HG03039 (cell line): Measurements from ENCODE around the gene UBASH3A.

ENCODE experiments used
- ATAC-seq: cut with Tn5 transposase; IDR thresholded peaks from one replicate; pipeline ENCODE4 v1.9.1; 2021; ENCODE audit warnings: mild to moderate bottlenecking, moderate library complexity; ENCODE audit not compliant: unreplicated experiment

UBASH3A gene

GRCh38 chr21:42374864-42375499, 28.7 kb upstream of the UBASH3A start:
- no peak for ATAC-seq

DNA sequence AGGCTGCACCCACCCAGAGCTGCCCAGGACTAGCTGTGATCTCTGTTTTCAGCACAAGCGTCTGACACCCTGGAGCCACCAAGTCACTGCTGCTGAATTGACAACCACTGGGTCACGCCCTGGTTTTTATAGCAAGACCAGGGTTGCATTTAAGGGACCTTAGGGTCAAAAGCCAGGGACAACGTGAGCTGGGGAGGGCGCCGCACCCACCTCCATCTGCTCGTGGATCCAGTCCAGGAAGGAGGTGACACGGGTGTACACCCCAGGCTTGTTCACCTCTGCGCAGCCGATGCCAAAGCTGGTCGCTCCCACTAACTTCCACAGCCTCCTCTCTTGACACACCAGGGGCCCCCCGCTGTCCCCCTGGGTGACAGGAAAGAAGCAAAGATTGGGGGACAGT, 28.2 kb upstream of the UBASH3A start:
- ATAC-seq, result no peak

GRCh38 chr21:42375966-42376337, 27.8 kb upstream of the UBASH3A start:
- no peak for ATAC-seq

DNA sequence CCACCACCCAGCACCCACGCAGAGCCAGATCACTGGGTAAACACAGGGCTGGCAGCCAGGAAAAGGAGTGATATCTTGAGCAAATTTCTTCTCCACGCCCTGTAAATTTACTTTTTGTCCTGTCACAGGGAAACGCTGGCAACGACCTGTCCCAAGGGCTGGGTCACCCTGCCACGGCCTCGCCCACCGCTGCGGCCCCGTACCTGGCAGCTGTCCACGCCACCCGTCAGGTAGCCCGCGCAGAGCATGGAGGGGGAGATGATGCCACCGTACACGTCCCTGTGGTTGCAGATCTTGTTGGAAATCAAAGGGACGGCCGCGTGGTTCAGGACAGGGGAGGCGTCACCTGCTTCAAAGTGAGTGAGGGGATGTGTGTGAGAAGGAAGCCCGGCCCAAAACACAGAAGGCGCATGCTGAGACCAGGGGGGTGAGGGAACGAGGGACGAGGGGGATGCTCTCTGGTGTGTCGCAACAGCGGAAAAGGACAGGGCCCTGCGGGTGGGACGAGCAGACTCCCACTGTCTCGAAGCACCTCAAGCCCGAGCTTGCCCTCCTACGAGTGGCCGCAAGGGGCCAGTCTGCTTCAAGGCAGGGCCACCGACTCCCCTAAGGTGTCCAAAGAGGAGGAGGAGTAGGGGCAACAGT, 27.2 kb upstream of the UBASH3A start:
- ATAC-seq, result no peak

GRCh38 chr21:42377211-42377950, 26.3 kb upstream of the UBASH3A start:
- ATAC-seq, result no peak

GRCh38 chr21:42377951-42378340, 25.8 kb upstream of the UBASH3A start:
- ATAC-seq, result no peak

DNA sequence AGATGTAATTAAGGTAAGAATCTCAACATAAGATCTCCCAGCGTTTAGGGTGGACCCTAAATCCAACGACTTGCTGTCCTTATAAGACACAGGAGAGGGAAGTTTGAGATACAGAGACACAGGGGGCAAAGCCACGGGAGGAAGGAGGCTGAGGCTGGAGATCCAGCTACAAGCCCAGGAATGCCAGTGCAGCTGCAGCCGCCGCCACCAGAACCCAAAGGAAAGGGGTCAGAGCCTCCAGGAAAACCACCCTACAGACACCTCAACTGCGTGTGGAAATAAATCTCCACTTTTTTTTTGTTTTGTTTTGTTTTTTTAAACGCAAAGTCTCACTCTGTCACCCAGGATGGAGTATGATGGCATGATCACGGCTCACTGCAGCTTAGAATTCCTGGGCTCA, 25.3 kb upstream of the UBASH3A start:
- no peak for ATAC-seq

DNA sequence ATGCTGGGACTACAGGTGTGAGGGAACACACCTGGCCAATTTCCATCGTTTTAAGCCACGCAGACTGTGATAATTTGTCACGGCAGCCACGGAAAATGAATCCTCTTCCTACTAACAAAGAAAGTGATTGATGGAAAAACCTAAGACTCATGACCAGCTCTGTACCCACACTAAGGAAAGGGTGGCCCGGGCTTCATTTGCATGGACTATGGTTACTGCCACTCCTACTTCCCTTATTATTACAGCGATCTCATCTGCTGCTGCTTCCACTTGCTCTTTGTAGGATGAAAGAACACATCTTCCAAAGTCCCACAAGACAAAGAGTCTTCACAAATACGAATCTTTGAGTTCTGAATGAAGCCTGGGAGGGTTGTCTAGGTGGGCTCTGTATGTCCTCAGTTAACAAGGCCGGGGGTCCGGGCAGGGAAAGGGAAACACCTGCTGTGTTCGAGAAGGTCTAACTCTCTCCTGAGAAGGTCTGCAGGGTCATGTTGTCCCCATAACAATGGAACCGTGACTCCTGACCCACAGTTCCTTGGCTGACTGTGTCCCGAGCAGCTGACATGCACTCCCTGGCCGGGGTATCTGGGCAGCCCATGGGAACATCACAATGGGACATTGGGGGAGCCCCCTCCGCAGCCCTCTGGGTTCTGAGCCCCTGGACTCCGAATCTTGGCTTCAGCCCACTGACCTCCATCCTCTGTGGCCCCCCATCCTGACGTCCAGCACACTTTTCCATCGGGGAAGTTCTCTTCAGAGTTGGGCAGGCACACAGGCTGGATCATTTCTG, 24.1 kb upstream of the UBASH3A start:
- ATAC-seq, result no peak

DNA sequence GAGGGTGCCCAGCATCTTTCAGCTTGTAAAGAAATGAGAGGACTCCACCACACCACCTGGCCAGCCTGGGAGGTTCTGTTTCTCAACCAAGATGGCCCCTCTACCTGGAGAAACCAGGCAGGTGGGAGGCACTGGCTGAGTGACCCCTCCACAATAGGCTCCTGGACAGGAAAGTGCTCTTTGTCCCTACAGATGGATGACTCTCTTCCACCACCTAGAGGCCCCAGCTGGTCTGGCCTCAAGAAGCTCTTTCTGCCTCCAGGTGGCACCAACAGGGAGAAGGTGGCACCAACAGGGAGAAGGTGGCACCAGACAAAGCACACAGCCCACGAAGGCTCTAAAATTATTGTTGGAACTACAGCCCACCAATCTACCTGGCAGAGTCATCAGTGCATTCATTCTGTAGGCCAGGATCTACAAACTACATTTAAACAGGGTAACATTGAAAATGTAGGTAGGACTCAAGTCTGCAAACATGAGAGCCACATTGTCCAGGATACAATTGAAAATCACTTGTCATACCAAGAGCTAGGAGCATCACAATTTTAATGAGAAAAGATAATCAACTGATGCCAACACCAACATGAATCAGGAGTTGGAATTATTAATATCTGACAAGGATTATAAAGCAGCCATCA, 22.2 kb upstream of the UBASH3A start:
- no peak for ATAC-seq

DNA sequence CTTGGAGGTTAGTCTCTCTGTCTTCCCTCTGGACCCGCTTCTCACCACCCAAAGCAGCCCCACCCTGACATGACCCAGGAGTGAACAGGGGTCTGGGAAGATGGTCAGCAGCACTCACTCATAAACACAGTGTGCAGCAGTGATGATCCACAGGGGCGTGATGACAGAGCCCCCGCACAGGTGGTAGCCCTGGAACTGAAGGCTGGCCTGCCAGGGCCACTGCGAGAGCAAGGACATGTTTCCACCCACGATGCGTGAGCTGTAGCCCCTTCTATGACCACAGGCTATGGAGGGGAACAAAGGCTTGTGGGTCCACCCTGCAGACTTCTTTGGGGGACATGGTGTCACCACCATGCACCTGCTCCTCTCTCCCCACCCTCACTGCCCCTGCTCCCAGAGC, 20.8 kb upstream of the UBASH3A start:
- no peak for ATAC-seq

- ATAC-seq, result no peak
Measured at GRCh38 chr21:42383331-42383730, 20.4 kb upstream of the UBASH3A start.

DNA sequence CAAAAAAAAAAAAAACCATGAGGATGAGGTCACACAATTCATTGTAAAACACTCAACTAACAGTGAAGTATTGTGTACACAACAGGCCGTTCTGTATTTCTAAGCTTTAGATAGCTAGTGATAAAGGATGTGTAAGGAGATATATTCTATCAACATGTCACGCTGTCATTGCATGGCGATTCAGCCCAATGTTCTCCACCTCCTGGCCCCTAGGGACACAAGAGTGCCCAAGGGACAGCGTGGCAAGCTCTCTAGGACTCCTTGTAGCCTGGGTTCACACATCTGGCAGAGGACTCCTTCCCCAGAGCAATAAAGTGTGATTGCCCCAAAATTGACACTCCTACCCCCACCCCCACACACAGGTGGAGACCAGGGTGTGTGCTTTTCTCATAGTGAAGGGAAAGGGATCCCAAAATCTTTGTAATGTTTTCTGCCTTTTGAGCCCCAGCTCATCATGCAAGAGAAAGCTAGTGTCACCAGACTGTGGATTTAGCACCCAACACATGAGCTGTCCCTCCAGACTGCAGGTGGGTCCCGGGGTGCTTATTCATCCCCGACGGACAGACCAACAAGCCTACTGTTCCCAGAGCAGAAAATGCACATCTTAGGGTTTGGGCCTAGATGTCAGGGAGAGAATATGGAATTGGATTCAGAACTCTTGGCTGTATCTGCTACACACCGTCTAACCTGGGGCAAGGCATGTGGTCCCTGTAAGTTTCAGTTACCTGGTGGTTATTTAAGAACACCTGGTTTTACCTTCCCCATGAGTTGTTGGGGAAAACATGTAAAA, 19.4 kb upstream of the UBASH3A start:
- no peak for ATAC-seq

DNA sequence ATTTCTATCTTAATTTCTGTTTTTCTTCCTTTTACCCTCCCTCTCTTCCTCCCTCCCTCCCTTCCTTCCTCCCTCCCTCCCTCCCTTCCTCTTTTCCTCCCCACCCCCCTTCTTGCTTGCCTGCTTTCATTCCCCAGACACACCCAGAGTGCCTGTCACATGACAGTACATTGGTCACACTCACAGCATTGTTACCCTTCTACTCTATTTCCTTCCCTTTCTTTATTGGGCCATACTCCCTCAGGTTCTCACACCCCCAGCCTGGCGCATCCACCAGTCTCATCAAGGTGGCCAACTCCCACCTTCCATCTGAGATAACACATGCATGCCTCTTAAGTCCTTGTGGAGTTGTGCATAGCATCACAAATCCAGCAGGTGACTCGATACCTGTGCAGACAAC, 18.7 kb upstream of the UBASH3A start:
- no peak for ATAC-seq

DNA sequence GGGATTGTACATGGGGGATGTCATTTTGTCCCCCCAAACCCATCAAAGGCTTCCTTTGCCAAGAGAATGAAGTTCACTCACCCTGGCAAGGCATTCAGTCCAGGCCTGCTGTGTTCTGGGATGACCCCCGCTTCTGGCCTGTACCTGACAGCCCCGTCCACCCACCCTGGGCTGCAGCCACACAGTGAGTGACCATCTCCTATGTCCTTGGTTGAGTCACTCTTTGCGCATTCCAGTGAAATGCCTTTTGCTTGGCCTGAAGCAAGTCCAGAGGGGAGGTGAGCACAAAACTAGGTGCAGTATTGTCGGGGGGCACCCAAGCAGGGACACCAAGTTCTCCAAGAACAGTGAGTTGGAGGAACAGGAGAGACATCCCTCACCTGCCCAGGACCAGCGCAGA, 18.1 kb upstream of the UBASH3A start:
- ATAC-seq, result no peak

- ATAC-seq, result no peak
Measured at GRCh38 chr21:42386034-42386591, 17.6 kb upstream of the UBASH3A start.

- ATAC-seq, result no peak
Measured at GRCh38 chr21:42387164-42387563, 16.5 kb upstream of the UBASH3A start.

- no peak for ATAC-seq
Measured at GRCh38 chr21:42387843-42388340, 15.8 kb upstream of the UBASH3A start.

DNA sequence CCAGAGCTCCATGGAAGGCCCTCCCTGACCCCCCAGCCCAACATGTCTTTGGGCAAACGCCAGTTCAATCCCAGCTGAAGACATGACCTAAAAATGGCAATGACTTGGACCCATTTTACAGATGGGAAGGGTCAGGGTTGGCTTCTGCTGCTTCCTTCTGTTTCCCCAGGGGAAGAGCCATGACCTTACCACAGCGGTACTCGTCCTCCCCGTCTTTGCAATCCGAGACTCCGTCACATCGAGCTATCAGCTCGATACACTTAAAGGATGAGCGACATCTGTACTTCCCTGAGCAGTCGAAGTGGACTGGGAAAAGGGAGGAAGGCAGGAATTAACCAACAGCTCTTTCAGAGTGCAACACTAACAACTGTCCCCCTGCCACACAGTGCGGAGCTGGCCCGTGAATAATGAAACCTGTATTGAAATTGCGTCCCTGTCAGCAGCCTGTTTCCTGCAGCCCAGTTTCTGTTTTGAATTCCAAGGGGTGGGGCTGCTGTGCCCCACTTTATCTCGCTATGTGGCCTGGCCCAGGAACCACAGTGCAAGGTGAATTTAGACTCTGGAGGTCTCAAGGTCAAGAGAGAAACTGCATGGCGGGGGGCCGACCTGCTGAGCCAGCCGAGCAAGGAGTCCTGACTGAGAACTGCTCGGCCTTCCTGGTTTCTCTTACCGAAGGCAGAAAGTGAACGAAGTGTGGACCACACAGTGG, 14.8 kb upstream of the UBASH3A start:
- ATAC-seq, result no peak

DNA sequence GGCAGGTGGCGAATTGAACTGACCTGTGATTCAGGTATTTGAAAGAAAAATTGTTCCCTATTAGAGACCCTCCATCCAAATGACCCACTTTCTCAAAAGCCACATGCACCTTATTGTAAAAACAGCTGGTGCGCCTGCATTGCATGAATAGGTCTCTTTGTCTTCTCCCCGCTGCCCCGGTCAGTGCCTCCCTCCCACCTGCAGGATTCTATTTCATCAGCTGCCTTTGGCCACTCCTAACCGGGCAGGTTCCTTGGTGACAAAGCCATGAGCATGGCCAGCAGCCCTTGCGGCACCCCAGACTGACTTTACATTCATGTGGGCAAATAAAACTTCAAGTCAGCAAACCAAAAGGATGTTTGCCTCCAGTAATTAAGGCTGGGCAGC, 14.3 kb upstream of the UBASH3A start:
- ATAC-seq, result no peak
